ENCODE data around the gene PLA2G15. TPM values are rescaled to one million over a fixed set of nuclear protein-coding genes. Genes with fewer than 3 reads are reported as not detected.

PLA2G15 gene
- total and polyA plus RNA-seq, 2 of the 13 experiments (the other 11 are each of a cell fraction or from before 2014, with no cell fraction given), result 14.4 to 23.7 TPM

DNA sequence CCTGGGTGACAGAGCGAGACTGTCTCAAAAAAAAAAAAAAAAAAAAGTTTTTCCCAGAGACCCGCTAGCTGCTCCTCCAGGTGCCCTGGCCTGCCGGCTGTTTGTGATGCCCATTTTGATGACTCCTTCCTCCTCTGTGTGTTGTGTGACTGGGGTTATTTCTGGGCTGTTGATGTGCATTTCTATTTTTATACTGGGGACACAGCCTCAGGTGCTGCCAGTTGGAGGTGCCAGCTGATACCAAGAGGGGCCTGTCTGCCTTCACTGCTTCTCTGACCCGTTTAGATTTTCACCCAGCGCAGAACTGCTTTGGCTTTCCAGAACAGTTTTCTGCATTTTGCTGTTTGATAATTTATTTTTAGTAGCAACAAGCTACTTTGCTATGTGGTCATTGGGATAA is 6.7 kb downstream of the PLA2G15 start:
- H3K9me3 ChIP-seq (ENCODE audit: low read length), result no peaks in the 10 kb centered on the region
- H3K79me2 ChIP-seq (ENCODE audit: insufficient read depth, low read length), result no peaks in the 10 kb centered on the region
- peaks cover 9 to 37% of the 10 kb centered on the region in 2 experiments for H3K36me3 ChIP-seq (replicated peaks in 1 of 2; ENCODE audit: control insufficient read depth in 1 of 2, insufficient read depth in 2 of 2, low read length in 2 of 2)
- no peak overlapping the region for H3K4me2 ChIP-seq (ENCODE audit: low read depth, low read length)
- CTCF ChIA-PET (ENCODE audit: low intra/inter-chr PET ratio, low total read pairs), result no interaction called here
- ATAC-seq, result no peak
- no peaks in the 10 kb centered on the region for H3K27me3 ChIP-seq (ENCODE audit: control insufficient read depth in 1 of 2, insufficient read depth in 2 of 2, low read length in 2 of 2)
- in situ Hi-C loops (cut with HindIII; ENCODE audit: extremely low pct_ligation_motif_present, low pct_unique_long_range_greater_than_20kb), result no loop called here
- intact Hi-C loops (cut with micrococcal nuclease; ENCODE audit: unreplicated experiment), result no loop called here
- BruUV-seq (replicated peaks), result no TSS peak
- no peak overlapping the region for H3K4me3 ChIP-seq (replicated peaks in 1 of 3; ENCODE audit: insufficient read depth in 1 of 3, low read depth in 2 of 3, low read length in 3 of 3)
- H3K9ac ChIP-seq (ENCODE audit: insufficient read depth, low read depth, low read length), result no peak overlapping the region
- DNase-seq (ENCODE audit: low spot score), result no peak
- FAIRE-seq, result no peak
- H2AFZ ChIP-seq (ENCODE audit: low read length), result no peak overlapping the region
- no peak overlapping the region for H3K27ac ChIP-seq (ENCODE audit: extremely low read length, insufficient read depth, low read length)
- H4K20me1 ChIP-seq (ENCODE audit: insufficient read depth, low read length), result no peaks in the 10 kb centered on the region
- peaks cover 43% of the 10 kb centered on the region for H3K4me1 ChIP-seq (ENCODE audit: insufficient read depth, low read length)
- WGBS (ENCODE audit: low lambda C conversion rate), result 94% methylated on average over 5 of the region's 5 CpGs
- POLR2A ChIA-PET, result interaction anchor here (1.0 to 1.6 kb wide), 6 partner anchors 9 to 59 kb away, joined by 3 to 4 read pairs (median 3); partner anchors contain the start of genes ESRP2, PRMT7, SLC7A6 and SLC7A6OS
- TF ChIP-seq ZBTB7A (CRISPR knock-in tag; IDR thresholded peaks at IDR 0.05) (no peak), ESRRA (CRISPR knock-in tag; IDR thresholded peaks at IDR 0.05; ENCODE audit: low read depth) (no peak), FOXO1 (CRISPR knock-in tag; IDR thresholded peaks at IDR 0.05) (no peak), MZF1 (CRISPR knock-in tag; IDR thresholded peaks at IDR 0.05; ENCODE audit: borderline replicate concordance) (no peak), ZNF749 (CRISPR knock-in tag; IDR thresholded peaks at IDR 0.05; ENCODE audit: borderline replicate concordance) (no peak), HNF4G (IDR thresholded peaks at IDR 0.05; ENCODE audit: borderline replicate concordance, low read depth, low read length) (no peak), HNF4G (CRISPR knock-in tag; IDR thresholded peaks at IDR 0.05; ENCODE audit: borderline replicate concordance, low read depth) (no peak), KDM2A (CRISPR knock-in tag; IDR thresholded peaks at IDR 0.05; ENCODE audit: borderline replicate concordance, low read depth) (no peak), SIN3A (IDR thresholded peaks at IDR 0.05; ENCODE audit: borderline replicate concordance, low read depth, low read length) (no peak), KAT7 (CRISPR knock-in tag; IDR thresholded peaks at IDR 0.05; ENCODE audit: borderline replicate concordance) (no peak), SOX6 (IDR thresholded peaks at IDR 0.05) (no peak), SOX6 (CRISPR knock-in tag; IDR thresholded peaks at IDR 0.05) (no peak), SKI (IDR thresholded peaks at IDR 0.05; ENCODE audit: partially characterized antibody) (no peak)
- TF ChIP-seq, protein P1, sequence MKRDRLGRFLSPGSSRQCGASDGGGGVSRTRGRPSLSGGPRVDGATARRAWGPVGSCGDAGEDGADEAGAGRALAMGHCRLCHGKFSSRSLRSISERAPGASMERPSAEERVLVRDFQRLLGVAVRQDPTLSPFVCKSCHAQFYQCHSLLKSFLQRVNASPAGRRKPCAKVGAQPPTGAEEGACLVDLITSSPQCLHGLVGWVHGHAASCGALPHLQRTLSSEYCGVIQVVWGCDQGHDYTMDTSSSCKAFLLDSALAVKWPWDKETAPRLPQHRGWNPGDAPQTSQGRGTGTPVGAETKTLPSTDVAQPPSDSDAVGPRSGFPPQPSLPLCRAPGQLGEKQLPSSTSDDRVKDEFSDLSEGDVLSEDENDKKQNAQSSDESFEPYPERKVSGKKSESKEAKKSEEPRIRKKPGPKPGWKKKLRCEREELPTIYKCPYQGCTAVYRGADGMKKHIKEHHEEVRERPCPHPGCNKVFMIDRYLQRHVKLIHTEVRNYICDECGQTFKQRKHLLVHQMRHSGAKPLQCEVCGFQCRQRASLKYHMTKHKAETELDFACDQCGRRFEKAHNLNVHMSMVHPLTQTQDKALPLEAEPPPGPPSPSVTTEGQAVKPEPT (CRISPR knock-in tag; IDR thresholded peaks at IDR 0.05; ENCODE audit: low read depth), result no peak
- TF ChIP-seq, protein P2, sequence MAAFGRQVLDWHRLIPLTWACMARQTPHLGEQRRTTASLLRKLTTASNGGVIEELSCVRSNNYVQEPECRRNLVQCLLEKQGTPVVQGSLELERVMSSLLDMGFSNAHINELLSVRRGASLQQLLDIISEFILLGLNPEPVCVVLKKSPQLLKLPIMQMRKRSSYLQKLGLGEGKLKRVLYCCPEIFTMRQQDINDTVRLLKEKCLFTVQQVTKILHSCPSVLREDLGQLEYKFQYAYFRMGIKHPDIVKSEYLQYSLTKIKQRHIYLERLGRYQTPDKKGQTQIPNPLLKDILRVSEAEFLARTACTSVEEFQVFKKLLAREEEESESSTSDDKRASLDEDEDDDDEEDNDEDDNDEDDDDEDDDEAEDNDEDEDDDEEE (CRISPR knock-in tag; IDR thresholded peaks at IDR 0.05), result no peak
- TF ChIP-seq, protein P3, sequence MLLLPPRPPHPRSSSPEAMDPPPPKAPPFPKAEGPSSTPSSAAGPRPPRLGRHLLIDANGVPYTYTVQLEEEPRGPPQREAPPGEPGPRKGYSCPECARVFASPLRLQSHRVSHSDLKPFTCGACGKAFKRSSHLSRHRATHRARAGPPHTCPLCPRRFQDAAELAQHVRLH (CRISPR knock-in tag; IDR thresholded peaks at IDR 0.05; ENCODE audit: borderline replicate concordance, low read depth), result no peak
- TF ChIP-seq, protein P4, sequence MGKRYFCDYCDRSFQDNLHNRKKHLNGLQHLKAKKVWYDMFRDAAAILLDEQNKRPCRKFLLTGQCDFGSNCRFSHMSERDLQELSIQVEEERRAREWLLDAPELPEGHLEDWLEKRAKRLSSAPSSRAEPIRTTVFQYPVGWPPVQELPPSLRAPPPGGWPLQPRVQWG (CRISPR knock-in tag; IDR thresholded peaks at IDR 0.05; ENCODE audit: borderline replicate concordance, low read depth), result no peak
- TF ChIP-seq, protein P5, sequence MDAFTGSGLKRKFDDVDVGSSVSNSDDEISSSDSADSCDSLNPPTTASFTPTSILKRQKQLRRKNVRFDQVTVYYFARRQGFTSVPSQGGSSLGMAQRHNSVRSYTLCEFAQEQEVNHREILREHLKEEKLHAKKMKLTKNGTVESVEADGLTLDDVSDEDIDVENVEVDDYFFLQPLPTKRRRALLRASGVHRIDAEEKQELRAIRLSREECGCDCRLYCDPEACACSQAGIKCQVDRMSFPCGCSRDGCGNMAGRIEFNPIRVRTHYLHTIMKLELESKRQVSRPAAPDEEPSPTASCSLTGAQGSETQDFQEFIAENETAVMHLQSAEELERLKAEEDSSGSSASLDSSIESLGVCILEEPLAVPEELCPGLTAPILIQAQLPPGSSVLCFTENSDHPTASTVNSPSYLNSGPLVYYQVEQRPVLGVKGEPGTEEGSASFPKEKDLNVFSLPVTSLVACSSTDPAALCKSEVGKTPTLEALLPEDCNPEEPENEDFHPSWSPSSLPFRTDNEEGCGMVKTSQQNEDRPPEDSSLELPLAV (CRISPR knock-in tag; conservative IDR thresholded peaks at IDR 0.05; ENCODE audit: low read depth), result no peak

Measured in HepG2 (cell line).